ENCODE data around the gene CPSF4.
A peak's percentile ranks its signal among the peaks of the same experiment; 100 is the strongest.

CPSF4 gene

DNA sequence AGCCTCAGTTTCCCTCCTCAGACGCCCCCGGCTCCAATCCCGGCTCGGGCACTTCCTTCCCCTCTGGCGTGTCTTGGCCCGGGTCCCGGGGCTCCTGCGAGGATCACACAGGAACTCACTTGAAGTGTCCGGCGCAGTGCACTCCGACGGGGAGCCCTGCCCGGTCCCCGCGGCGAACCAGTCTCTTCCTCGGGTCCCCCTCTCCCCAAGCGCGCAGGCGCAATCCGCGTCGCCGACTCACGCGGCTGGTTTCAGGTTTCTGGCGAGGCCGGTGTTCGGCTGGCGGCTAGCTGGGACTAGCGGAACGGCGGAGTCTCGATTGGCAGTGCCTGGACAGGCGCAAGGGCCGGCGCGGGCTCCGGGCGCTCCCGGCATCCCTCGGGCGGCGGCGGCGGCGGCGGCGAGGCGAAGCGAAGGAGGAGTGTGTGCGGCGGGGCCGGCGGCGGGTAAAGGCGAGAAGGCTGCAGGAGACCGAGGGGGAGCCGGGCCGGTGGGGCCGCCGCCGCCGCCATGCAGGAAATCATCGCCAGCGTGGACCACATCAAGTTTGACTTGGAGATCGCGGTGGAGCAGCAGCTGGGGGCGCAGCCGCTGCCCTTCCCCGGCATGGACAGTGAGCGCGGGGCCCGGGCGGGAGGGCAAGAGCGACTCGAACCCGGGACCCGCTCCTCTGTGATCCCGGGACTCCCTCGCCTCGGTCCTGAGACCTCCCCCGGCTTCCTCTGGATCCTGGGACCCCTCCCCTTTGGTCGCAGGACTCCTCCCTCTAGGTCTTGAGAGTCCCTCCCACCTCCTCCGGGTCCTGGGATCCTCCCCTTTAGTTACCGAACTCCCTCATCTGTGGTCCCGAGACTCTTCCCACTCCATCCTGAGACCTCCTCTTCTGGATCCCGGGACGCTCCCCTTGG, at the start of gene CPSF4, which contains the start of gene PTCD1:
TSS of gene CPSF4 (plus strand) at position 371 of the 908 bp plus-strand sequence. CDS start at position 511, 140 bp downstream.
TSS of gene PTCD1 (minus strand) at position 226 of the 908 bp plus-strand sequence. CDS start 3,556 bp downstream, outside the sequence.
- DNase-seq (ENCODE audit: low spot score), result peak; percentile 99

DNA sequence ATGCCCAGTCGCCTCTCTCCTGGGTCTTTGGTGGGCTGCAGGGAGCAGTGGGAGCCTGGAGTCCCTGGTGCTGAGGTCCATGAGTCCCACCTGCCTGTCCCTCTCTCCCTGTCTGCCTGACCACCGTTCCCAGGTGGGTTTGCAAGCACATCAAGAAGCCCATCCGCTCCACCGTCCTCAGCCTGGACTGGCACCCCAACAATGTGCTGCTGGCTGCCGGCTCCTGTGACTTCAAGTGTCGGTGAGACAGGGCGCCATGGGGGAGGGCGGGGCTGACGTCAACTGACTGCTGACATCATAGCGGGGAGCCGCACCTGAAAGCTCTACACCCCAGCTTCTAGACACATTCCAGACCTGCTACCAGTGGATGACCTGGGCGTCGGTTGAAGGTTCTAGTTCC, 49.0 kb upstream of the CPSF4 start:
- no peak for DNase-seq (ENCODE audit: low spot score)

DNA sequence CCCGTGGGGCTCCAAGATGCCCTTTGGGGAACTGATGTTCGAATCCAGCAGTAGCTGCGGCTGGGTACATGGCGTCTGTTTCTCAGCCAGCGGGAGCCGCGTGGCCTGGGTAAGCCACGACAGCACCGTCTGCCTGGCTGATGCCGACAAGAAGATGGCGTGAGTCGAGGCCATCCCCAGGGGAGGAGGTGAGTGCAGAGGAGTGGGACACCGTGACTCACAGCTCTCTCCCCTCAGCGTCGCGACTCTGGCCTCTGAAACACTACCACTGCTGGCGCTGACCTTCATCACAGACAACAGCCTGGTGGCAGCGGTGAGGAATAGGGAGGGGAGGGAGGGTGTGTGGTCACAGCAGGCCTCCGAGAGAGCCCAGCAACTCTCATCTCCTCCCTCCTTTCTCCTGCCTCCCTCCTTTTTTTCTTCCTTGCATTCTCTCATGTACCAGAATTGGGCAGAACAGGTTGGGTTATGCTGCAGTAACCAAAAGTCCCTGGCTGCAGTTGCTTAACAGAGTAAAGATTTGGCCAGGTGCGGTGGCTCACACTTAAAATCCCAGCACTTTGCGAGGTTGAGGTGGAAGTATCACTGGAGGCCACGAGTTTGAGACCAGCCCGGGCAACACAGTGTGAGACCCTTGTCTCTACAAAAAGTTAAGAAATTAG, 47.7 kb upstream of the CPSF4 start:
- DNase-seq (ENCODE audit: low spot score), result no peak

DNA sequence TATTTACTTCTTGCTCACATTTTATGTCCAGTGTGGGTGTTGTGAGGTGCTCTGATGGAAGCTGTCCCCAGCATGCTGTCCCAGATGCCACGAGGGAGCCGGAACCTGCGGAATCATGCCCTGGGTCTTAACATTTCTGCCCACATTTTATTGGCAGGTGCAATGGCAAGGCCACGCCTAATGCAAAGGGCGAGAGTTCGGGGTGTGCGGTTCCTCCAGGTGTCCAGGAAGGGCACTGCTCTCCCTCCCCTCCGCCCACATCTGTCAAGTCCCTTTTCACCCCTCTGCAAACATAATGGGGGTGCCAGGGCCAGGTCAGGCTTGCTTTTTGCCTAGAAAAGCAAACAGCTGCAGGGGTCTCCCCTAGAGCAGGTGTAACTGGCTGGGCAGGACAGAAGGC, 46.7 kb upstream of the CPSF4 start:
- no peak for DNase-seq (ENCODE audit: low spot score)

DNA sequence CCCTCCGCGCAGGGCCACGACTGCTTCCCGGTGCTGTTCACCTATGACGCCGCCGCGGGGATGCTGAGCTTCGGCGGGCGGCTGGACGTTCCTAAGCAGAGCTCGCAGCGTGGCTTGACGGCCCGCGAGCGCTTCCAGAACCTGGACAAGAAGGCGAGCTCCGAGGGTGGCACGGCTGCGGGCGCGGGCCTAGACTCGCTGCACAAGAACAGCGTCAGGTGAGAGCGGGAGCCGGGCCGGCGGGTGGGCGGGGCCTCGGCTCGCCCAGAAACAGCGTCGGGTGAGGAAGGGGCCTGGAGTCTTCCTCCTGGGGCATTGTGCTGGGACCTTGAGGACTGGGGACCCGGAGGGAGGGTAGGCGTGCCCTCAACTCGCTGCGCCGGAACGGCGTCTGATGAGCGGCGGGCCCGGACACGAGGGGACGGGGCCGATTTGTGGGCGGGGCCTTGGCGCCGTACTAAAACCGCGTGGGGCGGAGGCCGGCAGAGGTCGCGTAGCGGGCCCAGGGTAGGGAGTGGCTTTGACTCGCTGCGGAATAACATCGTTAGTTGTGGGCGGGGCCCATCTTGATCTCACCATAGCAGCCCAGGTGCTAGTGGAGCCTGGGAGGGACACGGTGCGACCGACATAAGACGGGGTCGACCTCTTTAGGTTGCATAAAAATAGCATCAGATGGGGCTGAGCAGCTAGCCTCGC, 45.9 kb upstream of the CPSF4 start:
- peak; percentile 87 for DNase-seq (ENCODE audit: low spot score)

DNA sequence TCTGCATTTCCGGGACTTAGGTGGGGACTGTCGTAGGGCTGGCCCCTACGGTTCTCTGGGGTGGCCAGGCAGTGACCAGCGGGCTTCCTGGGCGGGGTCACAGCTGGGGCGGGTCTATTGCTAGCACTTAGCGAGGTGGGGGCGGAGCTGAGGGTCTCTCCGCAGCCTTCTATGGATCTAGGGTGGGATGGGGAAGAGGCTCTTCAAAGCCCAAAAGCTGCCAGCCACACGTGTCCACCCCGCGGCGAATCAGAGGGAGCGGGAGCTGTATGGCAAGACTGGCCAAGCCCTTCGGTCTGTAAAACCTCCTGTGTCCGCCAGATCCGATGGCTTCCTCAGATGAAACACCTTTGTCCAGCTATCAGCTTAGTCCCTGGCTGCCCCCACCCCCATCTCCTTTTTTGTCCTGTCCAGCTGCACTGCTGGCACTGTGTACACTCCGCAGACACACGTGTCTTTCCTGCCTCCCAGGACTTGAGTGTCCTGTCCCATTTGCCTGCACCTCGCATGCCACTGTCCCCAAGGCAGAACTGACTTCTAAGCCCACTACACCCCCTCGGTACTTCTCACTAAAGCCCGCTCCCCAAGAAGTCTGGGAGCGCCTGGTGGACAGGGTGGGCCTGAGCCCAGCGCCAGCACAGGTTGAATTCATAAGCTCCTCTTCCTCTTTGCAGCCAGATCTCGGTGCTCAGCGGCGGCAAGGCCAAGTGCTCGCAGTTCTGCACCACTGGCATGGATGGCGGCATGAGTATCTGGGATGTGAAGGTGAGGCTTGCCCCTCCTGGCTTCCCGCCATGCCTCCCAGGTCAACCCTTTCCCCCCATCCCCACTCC, 45.2 kb upstream of the CPSF4 start:
- peak; percentile 89 for DNase-seq (ENCODE audit: low spot score)

DNA sequence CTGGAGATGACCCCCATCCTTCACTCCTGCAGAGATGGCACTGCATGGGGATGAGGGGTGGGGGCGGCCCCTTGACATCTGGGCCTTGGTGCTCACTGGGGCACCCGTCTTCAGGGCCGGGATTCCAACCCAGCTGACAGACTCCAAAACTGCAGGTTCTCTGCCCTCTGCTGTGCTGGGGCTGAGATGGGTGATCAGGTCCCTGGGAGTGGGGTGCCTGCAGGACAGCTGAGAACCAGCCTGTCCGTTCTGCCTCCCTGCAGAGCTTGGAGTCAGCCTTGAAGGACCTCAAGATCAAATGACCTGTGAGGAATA, 44.6 kb upstream of the CPSF4 start:
- DNase-seq (ENCODE audit: low spot score), result no peak

DNA sequence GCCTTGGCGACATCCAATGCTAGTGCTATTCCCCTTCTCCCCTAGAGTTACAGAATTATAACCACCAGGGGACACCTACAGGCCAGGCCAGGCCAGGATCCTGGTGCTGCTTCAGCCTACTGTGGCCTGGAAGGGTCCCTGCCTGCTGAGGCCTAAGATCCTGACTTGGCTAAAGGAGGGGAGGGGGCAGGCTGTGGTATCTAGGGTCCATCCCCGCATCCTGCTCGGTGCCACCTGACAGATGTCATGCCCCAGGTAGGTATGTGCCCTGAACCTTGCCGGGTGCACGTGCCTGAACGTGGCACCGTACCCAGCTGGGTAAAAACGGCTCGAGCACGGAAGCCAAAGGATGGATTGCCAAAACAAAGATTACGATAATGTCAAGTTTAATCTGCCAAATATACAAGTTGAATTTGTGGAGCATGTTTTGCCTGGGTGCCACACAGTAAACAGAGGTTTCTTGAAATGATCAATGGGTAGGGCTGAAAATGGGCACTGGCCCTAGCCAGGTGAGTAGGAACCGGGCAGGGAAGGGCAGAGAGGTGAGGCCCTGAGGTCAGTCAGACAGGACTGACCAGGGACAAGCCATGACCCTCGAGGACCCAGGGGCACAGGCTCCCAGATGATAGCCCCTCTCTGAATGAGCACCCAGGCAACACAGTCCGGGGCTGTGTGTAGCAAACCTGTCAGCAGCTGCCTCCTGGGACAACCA, 43.0 kb upstream of the CPSF4 start:
- DNase-seq (ENCODE audit: low spot score), result no peak

DNA sequence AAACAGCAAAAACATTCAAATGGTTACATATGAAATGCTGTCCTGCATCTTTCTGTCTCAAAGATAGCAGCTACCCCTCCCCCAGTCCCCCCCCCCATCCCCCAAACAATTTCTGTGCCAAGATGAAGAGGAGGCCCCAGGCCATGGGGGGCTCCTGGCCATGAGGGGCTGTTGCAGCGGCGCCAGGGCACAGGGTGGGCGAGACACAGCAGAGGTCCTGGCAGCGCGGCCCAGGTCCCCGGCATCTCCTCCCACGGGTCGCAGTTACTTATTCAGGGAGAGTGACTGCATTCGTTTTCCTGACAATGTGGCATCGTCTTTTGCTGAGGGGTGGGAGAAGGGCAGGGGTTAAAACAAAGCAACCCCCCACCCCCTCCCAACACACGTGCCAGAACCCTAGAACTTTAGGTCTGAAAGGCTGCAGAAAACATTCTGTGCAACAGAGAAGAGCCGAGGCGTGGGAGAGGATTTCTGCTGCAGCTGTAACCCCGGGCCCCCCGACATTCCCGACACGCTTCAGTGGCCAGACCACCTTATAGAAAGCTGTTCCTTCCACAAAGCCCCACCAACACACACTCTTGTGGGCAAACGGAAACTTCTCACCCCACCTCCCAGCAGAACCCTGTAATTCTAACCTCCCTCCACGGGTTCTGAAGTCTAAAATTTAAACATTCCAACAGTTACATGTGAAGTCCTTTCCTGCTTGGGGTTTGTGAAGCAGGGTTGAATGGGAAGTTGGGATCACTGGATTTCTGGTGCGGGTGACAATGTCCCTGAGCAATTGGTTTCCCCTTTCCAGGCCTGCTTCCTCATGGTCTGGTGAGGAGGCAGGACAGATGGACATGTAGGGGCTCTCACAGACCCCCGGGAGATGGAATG, 42.1 kb upstream of the CPSF4 start:
- DNase-seq (ENCODE audit: low spot score), result no peak

DNA sequence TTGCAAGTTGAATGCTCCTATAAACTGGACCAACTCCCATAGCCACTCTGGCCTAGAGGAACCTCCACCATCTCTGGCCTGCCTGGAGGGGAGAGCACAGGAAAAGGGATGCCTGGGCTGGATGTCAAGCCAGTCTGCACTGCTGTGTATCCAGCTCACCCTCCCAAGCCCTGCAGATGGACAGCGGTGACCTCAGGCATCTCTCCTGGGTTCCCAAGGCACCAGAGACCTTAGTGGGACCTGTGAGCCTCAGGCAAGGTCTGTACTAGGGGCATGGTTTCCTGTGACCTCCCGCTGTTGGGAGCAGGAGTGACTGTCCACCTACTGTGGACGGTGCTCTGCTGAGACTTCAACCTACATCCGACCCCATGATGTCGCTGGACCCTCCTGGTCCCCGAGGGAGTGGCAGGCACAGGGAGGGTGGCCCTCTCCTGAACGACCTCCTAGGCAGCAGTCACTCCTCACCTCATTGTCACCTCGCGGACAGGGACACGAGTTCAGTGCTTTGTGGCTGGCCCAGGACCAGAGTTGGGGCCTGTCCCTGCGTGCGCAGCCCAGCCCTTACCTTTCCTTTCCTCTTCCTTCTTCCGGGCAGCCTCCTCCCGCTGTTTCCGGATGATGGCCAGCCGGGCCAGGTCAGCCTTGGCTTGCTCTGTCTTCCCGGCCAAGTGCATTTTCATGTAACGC, 41.3 kb upstream of the CPSF4 start:
- no peak for DNase-seq (ENCODE audit: low spot score)

DNA sequence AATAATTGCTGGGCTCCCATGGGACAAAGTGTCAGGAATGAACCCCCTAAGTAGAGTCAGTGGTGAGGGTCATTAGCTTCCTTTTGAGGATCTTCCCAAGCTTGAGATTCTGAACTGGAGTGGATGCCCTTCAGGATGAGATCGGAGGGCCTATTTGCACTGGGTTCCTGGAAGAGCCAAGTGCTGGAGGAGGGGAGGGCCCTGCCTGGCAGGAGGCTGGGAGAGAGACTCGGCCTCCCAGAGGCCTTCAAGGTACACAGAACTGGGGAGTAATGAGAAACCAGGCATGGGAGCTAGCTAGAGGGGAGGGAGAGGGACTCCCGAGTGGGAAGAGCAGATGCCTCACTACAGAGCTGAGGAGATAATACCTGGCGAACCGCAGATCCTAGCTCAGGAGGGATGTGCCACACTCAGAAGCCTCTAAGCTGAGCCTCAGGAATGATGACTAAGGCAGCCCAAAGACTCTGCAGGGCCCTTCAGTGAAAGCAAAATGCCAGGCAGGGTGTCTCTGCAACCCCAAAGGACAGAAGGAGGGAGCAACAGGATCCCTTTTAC, 39.8 kb upstream of the CPSF4 start:
- no peak for DNase-seq (ENCODE audit: low spot score)

DNA sequence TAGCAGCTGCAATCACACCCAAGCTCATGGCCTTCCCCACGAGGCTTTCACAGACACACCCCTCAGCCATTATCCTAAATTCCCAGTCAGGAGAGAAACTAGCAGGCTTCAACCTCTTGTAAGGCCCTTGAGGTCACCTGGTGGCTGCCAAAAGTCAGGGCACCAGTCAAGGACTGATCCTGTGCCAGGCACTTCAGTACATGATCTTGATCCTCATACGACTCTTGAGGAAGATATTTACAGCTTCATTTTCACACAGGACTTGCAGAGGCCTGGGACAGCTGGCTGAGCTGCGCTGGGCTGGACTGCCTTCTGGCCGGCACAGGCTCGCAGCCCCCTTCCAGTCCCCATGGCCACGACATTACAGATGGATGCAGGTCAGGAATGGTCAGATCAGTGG, 39.1 kb upstream of the CPSF4 start:
- DNase-seq (ENCODE audit: low spot score), result no peak

DNA sequence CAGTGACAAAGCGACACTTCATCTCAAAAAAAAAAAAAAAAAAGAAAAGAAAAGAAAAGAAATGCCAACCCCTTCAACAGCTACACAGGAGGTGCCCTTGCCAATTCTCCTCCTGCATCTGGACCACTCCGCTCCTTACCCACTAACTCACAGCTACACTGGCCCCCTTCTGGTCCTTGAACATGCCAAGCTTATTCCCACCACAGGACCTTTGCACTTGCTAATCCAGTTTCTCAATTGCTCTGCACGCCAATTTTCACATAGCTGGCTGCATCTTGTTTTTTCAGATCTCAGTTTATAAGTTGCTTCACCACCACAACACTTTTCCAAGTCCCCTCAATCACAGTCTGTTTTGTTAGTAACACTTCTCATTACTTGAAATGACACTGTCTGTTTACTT, 35.9 kb upstream of the CPSF4 start:
- no peak for DNase-seq (ENCODE audit: low spot score)

DNA sequence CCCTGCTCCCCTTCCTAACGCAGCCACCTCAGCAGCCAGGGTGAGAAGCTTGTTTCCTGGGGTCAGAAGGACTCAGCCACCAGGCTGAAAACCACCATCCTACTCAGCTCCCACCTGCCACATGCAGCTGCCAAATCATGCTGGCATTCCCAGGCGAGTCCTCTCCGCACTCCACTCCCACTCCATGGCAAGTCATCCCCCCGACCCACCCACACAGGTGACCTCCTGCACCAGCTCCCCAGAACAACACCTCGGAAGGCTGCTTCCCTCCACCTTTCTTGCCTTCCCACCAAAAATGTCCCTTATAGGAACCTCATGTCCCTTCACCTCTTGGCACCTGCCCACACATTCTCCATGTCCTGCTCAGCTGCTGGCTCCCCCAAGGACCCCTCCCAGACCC, 35.0 kb upstream of the CPSF4 start:
- DNase-seq (ENCODE audit: low spot score), result no peak

DNA sequence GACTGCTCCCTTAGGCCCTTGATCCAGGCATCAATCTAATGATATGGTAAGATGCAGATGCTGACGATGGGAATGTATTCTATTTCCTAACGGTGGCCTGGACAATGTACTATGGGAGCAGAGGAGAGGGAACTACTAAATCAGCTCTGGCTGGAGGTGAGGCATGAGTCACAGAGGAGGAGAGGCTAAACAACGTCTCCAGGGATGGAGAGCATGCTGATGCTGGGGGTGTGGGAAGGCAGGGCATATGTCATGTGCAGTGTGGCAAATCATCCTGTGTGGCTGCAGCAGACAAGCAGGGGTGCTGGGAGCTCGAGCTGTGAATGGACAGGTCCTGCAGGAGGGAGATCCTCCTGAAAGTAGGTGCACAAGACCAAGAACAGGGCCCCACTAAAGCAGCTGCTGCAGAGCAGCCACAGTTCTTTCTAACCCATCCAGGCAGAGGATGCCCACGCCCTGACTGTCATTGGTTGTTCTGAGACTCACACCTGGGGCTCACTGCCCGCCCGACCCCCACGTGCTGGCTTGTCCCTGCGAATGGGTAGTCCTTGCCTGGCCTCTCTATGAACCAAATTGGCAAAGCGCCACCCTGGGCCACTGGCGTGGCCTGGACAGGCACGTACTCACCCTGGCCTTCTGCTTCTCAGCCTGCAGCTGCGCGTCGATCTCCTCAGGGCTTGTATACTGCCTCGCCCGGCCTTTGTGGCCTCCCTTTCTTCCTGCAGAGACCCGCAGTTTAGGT, 34.3 kb upstream of the CPSF4 start:
- DNase-seq (ENCODE audit: low spot score), result no peak

DNA sequence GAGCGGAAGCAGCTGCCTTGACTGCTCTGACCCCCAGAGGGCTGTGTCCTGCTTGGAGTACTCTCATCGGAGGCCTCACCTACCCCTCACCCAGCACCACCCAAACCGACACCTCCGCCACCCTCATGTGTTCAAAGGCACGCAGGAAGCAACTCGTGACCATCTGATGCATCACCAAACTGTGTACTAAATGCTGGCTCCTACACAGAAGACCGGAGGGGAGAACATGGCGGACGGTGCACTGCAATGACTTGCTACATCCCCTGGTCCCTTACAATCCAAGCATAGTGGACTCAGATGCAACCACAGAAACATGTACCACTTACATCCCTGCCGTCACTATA, 33.8 kb upstream of the CPSF4 start:
- DNase-seq (ENCODE audit: low spot score), result no peak

DNA sequence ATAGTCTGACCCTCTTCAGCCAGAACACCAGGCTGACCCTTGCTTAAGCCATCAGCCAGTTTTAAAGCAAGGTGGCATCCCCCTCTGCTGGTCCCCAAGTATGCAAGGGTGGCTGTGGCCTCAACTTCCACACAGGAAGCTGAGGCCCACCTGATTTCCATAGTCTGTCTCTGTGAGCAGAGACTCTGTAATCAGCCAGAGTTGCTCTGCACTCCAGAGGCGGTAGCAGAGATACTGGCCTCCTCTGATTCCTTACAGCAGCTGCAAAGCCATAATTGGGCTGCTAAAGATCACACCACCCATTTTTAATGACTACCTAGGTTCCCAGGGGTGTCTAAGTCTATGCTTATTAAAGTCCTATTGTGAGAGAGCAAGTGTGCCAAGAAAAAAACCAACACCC, 32.2 kb upstream of the CPSF4 start:
- DNase-seq (ENCODE audit: low spot score), result no peak

DNA sequence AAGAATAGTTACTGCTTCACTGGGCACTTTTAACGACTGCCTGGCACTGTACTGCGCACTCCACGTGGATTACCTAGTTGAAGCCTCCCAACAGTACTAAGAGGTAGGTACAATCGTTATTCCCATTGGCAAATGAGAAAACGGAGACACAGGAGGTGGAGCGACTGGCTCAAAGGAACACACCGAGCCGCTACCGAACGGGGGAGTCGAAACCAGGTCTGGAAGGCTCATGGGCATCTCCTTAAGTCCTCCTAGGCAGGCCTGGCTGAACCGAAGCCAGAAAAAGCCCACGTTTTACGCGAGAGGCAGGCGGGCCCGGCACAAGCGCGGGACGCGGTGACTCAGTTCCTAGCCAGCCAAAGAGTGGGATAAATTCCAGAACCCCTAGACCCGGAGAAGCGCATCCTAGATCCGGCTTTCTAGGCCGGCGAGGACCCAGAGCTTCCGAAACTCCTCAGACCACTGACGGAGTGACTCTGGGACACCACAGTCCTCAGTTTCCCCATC, 30.8 kb upstream of the CPSF4 start:
- no peak for DNase-seq (ENCODE audit: low spot score)
